ENCODE results near the gene ATRN. TPM values are rescaled to one million over a fixed set of nuclear protein-coding genes. Genes with fewer than 3 reads are reported as not detected.

Gene ATRN
- total and polyA plus RNA-seq, 2 donors (not counting 3 experiments of a cell fraction or from before 2014, with no cell fraction given) = 32.3 to 33.1 TPM

GRCh38 chr20:3502878-3503277 is 32.1 kb downstream of the ATRN start:
- FAIRE-seq (no peak), DNase-seq (ENCODE audit: low read depth, low spot score) (no peak)
- H3K4me2 ChIP-seq (ENCODE audit: insufficient read depth, low read length) = no peak overlapping the region
- no peaks in the 10 kb centered on the region for H3K27me3 ChIP-seq (ENCODE audit: control insufficient read depth in 2 of 2, insufficient read depth in 2 of 2, low read length in 2 of 2)
- no peaks in the 10 kb centered on the region for H3K79me2 ChIP-seq (ENCODE audit: control insufficient read depth, insufficient read depth, low read length)
- ChIA-PET CTCF (no interaction called here), POLR2A (no interaction called here)
- no peak overlapping the region for H2AFZ ChIP-seq (ENCODE audit: low read depth, low read length)
- no peak overlapping the region for H3K9ac ChIP-seq (replicated peaks; ENCODE audit: extremely low read depth, insufficient read depth, low read length)
- dilution Hi-C loops (cut with MboI; ENCODE audit: extremely low pct_ligation_motif_present, low sequenced_read_pairs) (no loop called here), intact Hi-C loops (cut with micrococcal nuclease) (no loop called here)
- H3K4me3 ChIP-seq (replicated peaks in 1 of 3; ENCODE audit: insufficient read depth in 1 of 3, low read depth in 1 of 3, low read length in 3 of 3) = no peak overlapping the region
- no peak overlapping the region for H3K27ac ChIP-seq (ENCODE audit: insufficient read depth, low read depth, low read length)
- BruUV-seq (replicated peaks) = no TSS peak
- H4K20me1 ChIP-seq (replicated peaks; ENCODE audit: control insufficient read depth, extremely low read depth, insufficient read depth, low read length) = no peaks in the 10 kb centered on the region
- TF ChIP-seq CTCF (IDR thresholded peaks at IDR 0.05; ENCODE audit: extremely low read depth in 1 of 2, insufficient read depth in 1 of 2, low read depth in 1 of 2, low read length in 2 of 2) = no peak
- TF ChIP-seq MAX (IDR thresholded peaks at IDR 0.05; ENCODE audit: insufficient read depth, insufficient read length) = no peak
- no peak for TF ChIP-seq POLR2A (IDR thresholded peaks at IDR 0.05; ENCODE audit: low read depth, low read length)
- TF ChIP-seq GATA2 (IDR thresholded peaks at IDR 0.05; ENCODE audit: insufficient read depth, insufficient read length, low read depth, low read length) = no peak
- H3K9me3 ChIP-seq (replicated peaks; ENCODE audit: control insufficient read depth, insufficient read depth, low read length) = no peaks in the 10 kb centered on the region
- no peaks in the 10 kb centered on the region for H3K36me3 ChIP-seq (ENCODE audit: control insufficient read depth in 2 of 2, extremely low read depth in 1 of 2, insufficient read depth in 2 of 2, low read length in 2 of 2)
- H3K4me1 ChIP-seq (ENCODE audit: control insufficient read depth, extremely low read depth, insufficient read depth, low read length) = peaks cover 11% of the 10 kb centered on the region
- H3K9me1 ChIP-seq (replicated peaks; ENCODE audit: control insufficient read depth, extremely low read depth, insufficient read depth, low read length) = no peaks in the 10 kb centered on the region

- Histone ChIP-seq H3K4me1 (ENCODE audit: control insufficient read depth, extremely low read depth, insufficient read depth, low read length) (peaks cover 11% of the 10 kb centered on the region), H3K79me2 (ENCODE audit: control insufficient read depth, insufficient read depth, low read length) (no peaks in the 10 kb centered on the region), H3K4me3 (replicated peaks in 1 of 3; ENCODE audit: insufficient read depth in 1 of 3, low read depth in 1 of 3, low read length in 3 of 3) (no peak overlapping the region), H3K27ac (ENCODE audit: insufficient read depth, low read depth, low read length) (no peak overlapping the region), H3K4me2 (ENCODE audit: insufficient read depth, low read length) (no peak overlapping the region), H3K9me1 (replicated peaks; ENCODE audit: control insufficient read depth, extremely low read depth, insufficient read depth, low read length) (no peaks in the 10 kb centered on the region), H3K36me3 (ENCODE audit: control insufficient read depth in 2 of 2, extremely low read depth in 1 of 2, insufficient read depth in 2 of 2, low read length in 2 of 2) (no peaks in the 10 kb centered on the region), H2AFZ (ENCODE audit: low read depth, low read length) (no peak overlapping the region), H4K20me1 (replicated peaks; ENCODE audit: control insufficient read depth, extremely low read depth, insufficient read depth, low read length) (peaks cover under 1% of the 10 kb centered on the region), H3K9me3 (replicated peaks; ENCODE audit: control insufficient read depth, insufficient read depth, low read length) (no peaks in the 10 kb centered on the region), H3K9ac (replicated peaks; ENCODE audit: extremely low read depth, insufficient read depth, low read length) (no peak overlapping the region), H3K27me3 (ENCODE audit: control insufficient read depth in 2 of 2, insufficient read depth in 2 of 2, low read length in 2 of 2) (no peaks in the 10 kb centered on the region)
- intact Hi-C loops (cut with micrococcal nuclease) (no loop called here), dilution Hi-C loops (cut with MboI; ENCODE audit: extremely low pct_ligation_motif_present, low sequenced_read_pairs) (no loop called here)
- ChIA-PET POLR2A (no interaction called here), CTCF (no interaction called here)
- DNase-seq (ENCODE audit: low read depth, low spot score) = no peak
- FAIRE-seq = no peak
- BruUV-seq (replicated peaks) = no TSS peak
- TF ChIP-seq EZH2 (IDR thresholded peaks at IDR 0.05; ENCODE audit: borderline replicate concordance, low read depth, low read length, severe bottlenecking) = no peak
- TF ChIP-seq MYC (IDR thresholded peaks at IDR 0.05; ENCODE audit: low read depth, low read length) = no peak
- TF ChIP-seq JUN (IDR thresholded peaks at IDR 0.05; ENCODE audit: borderline replicate concordance, insufficient read depth, insufficient read length, low read depth) = no peak
- no peak for TF ChIP-seq POLR2AphosphoS5 (IDR thresholded peaks at IDR 0.05; ENCODE audit: insufficient read depth, low read depth, low read length)
- TF ChIP-seq FOS (IDR thresholded peaks at IDR 0.05; ENCODE audit: borderline replicate concordance, insufficient read depth, low read length) = no peak
- TF ChIP-seq CTCF (IDR thresholded peaks at IDR 0.05; ENCODE audit: extremely low read depth in 1 of 2, insufficient read depth in 1 of 2, low read depth in 1 of 2, low read length in 2 of 2) = no peak
- TF ChIP-seq MAX (IDR thresholded peaks at IDR 0.05; ENCODE audit: insufficient read depth, insufficient read length) = no peak
- no peak for TF ChIP-seq POLR2A (IDR thresholded peaks at IDR 0.05; ENCODE audit: low read depth, low read length)
- TF ChIP-seq GATA2 (IDR thresholded peaks at IDR 0.05; ENCODE audit: insufficient read depth, insufficient read length, low read depth, low read length) = no peak
Measured at GRCh38 chr20:3505148-3505547, 34.3 kb downstream of the ATRN start.
